ENCODE data around the gene NIPAL3.

DNA sequence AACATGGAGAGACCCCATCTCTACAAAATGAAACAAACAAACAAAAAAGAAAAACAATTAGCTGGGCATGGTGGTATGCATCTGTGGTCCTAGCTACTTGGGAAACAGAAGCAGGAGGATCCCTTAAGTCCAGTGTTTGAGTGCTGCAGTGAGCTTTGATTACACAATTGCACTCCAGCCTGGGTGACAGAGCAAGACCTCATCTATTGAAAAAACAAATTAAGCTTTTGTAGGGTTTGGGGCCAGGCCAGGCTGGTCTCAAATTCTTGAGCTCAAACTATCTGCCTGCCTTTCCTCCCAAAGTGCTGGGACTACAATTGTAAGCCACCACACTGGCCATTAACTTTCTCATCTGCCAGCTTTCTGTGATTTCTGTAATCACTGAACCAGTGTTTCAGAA, 27.2 kb downstream of the NIPAL3 start:
- TF ChIP-seq, protein P1, sequence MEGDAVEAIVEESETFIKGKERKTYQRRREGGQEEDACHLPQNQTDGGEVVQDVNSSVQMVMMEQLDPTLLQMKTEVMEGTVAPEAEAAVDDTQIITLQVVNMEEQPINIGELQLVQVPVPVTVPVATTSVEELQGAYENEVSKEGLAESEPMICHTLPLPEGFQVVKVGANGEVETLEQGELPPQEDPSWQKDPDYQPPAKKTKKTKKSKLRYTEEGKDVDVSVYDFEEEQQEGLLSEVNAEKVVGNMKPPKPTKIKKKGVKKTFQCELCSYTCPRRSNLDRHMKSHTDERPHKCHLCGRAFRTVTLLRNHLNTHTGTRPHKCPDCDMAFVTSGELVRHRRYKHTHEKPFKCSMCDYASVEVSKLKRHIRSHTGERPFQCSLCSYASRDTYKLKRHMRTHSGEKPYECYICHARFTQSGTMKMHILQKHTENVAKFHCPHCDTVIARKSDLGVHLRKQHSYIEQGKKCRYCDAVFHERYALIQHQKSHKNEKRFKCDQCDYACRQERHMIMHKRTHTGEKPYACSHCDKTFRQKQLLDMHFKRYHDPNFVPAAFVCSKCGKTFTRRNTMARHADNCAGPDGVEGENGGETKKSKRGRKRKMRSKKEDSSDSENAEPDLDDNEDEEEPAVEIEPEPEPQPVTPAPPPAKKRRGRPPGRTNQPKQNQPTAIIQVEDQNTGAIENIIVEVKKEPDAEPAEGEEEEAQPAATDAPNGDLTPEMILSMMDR (IDR thresholded peaks at IDR 0.05; ENCODE audit: low read length), result no peak
- no peak for TF ChIP-seq EZH2 (optimal IDR thresholded peaks at IDR 0.05; ENCODE audit: low read depth, low read length)
